Measurements from ENCODE around the gene MLNR. TPM values are rescaled to one million over a fixed set of nuclear protein-coding genes. Genes with fewer than 3 reads are reported as not detected.
A peak's percentile ranks its signal among the peaks of the same experiment; 100 is the strongest.

Gene MLNR
- total RNA-seq, 6 experiments from 2014 or later = not detected

DNA sequence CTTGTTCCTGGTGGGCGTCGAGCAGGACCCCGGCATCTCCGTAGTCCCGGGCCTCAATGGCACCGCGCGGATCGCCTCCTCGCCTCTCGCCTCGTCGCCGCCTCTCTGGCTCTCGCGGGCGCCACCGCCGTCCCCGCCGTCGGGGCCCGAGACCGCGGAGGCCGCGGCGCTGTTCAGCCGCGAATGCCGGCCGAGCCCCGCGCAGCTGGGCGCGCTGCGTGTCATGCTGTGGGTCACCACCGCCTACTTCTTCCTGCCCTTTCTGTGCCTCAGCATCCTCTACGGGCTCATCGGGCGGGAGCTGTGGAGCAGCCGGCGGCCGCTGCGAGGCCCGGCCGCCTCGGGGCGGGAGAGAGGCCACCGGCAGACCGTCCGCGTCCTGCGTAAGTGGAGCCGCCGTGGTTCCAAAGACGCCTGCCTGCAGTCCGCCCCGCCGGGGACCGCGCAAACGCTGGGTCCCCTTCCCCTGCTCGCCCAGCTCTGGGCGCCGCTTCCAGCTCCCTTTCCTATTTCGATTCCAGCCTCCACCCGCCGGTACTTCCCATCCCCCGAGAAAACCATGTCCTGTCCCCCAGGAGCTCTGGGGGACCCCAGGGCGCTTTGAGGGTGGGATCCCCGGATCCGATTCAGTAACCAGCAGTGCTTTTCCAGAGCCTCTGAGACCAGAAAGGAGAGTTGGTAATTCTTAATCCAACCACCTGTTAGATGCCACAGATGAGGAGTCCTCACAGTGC is 885 bp downstream of the MLNR start:
- Histone ChIP-seq H3K9me3 (no peaks in the 10 kb centered on the region), H3K4me1 (peaks cover 0 to 10% (median 4%) of the 10 kb centered on the region in 4 donors), H3K4me3 (peak overlapping the region; percentile 9 to 51 (median 32)), H3K27me3 (peaks cover 0 to 5% of the 10 kb centered on the region in 2 donors), H3K36me3 (no peaks in the 10 kb centered on the region), H3K27ac (no peak overlapping the region)
- no peak for DNase-seq
- intact Hi-C loops (cut with DNase I) = no loop called here
- TF ChIP-seq POLR2A (IDR thresholded peaks at IDR 0.05) = no peak
- TF ChIP-seq, protein P1, sequence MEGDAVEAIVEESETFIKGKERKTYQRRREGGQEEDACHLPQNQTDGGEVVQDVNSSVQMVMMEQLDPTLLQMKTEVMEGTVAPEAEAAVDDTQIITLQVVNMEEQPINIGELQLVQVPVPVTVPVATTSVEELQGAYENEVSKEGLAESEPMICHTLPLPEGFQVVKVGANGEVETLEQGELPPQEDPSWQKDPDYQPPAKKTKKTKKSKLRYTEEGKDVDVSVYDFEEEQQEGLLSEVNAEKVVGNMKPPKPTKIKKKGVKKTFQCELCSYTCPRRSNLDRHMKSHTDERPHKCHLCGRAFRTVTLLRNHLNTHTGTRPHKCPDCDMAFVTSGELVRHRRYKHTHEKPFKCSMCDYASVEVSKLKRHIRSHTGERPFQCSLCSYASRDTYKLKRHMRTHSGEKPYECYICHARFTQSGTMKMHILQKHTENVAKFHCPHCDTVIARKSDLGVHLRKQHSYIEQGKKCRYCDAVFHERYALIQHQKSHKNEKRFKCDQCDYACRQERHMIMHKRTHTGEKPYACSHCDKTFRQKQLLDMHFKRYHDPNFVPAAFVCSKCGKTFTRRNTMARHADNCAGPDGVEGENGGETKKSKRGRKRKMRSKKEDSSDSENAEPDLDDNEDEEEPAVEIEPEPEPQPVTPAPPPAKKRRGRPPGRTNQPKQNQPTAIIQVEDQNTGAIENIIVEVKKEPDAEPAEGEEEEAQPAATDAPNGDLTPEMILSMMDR (IDR thresholded peaks at IDR 0.05) = no peak
- 23% methylated on average over 6 of the region's 73 CpGs for WGBS (ENCODE audit: insufficient coverage, low coverage, low lambda C conversion rate, missing lambda C conversion rate)
- ATAC-seq = peak in 1 of 4 donors; percentile 4

DNA sequence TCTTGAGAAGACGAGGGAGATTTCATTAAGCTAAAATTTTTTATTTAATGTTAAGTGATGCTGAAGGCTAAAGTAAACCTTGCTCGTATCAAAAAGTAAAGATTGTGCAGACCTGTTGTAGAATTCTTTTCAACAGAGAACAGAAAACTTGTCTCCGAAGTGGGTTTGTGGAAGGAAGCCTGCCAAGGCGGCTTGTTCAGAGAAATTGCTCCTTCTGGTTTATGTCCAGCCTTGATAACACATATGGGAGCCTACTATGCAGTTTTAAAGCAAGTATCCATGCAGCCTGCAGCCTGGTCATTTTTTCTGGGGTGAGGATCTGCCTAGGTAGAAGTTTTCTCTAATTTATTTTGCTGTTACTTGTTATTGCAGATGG is 1.4 kb downstream of the MLNR start:
- WGBS (ENCODE audit: insufficient coverage, low coverage, low lambda C conversion rate, missing lambda C conversion rate) = 82% methylated on average over 4 of the region's 4 CpGs
- intact Hi-C loops (cut with DNase I) = no loop called here
- ATAC-seq = no peak
- no peaks in the 10 kb centered on the region for H3K36me3 ChIP-seq
- no peak for DNase-seq
- TF ChIP-seq POLR2A (IDR thresholded peaks at IDR 0.05) = no peak
- TF ChIP-seq, protein P1 (IDR thresholded peaks at IDR 0.05) = no peak
- peaks cover 0 to 10% (median 4%) of the 10 kb centered on the region in 4 donors for H3K4me1 ChIP-seq
- H3K27me3 ChIP-seq = peaks cover 0 to 5% of the 10 kb centered on the region in 2 donors
- no peak overlapping the region for H3K27ac ChIP-seq
- no peaks in the 10 kb centered on the region for H3K9me3 ChIP-seq
- H3K4me3 ChIP-seq = no peak overlapping the region

DNA sequence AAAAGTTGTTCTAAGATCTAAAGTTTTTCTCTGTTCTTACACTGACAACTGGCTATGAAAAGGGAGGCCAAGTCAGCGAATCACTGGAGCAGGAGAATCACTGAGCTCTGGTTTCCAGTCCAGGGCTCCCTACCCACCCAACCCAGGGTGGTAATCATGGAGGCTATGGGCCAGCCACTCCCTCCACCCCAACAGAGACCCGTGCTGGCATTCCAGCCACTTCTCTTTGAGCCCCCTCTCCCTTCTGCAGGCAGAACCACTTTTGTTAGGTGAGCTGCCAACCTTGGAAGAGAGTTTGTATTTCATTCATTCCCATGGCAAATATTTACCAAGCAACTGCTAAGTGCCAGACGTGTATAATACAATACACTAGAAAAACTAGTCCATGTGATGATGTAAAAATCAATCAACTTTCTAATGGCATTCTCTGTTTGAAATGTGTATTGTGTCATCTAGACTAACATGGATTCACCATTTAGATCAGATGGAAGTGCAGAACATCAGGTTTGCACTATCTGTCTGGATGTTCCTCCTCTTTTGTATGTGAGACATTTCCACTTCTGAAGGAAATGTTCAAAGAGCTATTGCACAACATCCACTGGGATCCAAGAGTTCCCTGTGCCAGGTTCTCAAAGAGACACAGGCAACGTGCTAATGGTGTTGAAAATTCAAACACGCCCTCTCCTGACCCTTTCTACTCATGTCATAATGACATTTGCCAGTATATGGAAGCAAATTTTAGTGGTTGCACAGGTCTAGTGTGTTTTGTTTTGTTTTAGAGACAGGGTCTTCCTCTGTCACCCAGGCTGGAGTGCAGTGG is 5.3 kb downstream of the MLNR start:
- no peaks in the 10 kb centered on the region for H3K36me3 ChIP-seq
- H3K27ac ChIP-seq = peak overlapping the region in 1 of 3 donors; percentile 50
- peaks cover 0 to 5% of the 10 kb centered on the region in 2 donors for H3K27me3 ChIP-seq
- H3K4me1 ChIP-seq = peaks cover 0 to 10% (median 4%) of the 10 kb centered on the region in 4 donors
- no peaks in the 10 kb centered on the region for H3K9me3 ChIP-seq
- no peak overlapping the region for H3K4me3 ChIP-seq
- intact Hi-C loops (cut with DNase I) = no loop called here
- TF ChIP-seq, protein P1 (IDR thresholded peaks at IDR 0.05) = peak in 3 of 4 donors; percentile 13 to 32 (median 18)
- TF ChIP-seq POLR2A (IDR thresholded peaks at IDR 0.05) = no peak
- WGBS (ENCODE audit: insufficient coverage, low coverage, low lambda C conversion rate, missing lambda C conversion rate) = 35% methylated on average over 5 of the region's 5 CpGs
- peak; percentile 88 to 95 (median 92) for ATAC-seq
- peak in 1 of 3 donors; percentile 64 for DNase-seq

- intact Hi-C loops (cut with DNase I) = no loop called here
- Histone ChIP-seq H3K9me3 (no peaks in the 10 kb centered on the region), H3K36me3 (no peaks in the 10 kb centered on the region), H3K4me3 (no peak overlapping the region), H3K27ac (no peak overlapping the region), H3K27me3 (no peaks in the 10 kb centered on the region), H3K4me1 (peaks cover 0 to 10% (median 4%) of the 10 kb centered on the region in 4 donors)
- no peak for DNase-seq
- no peak for ATAC-seq
- WGBS (ENCODE audit: insufficient coverage, low coverage, low lambda C conversion rate, missing lambda C conversion rate) = 52% methylated on average over 5 of the region's 5 CpGs
- no peak for TF ChIP-seq POLR2A (IDR thresholded peaks at IDR 0.05)
- TF ChIP-seq, protein P1 (IDR thresholded peaks at IDR 0.05) = no peak
Measured at GRCh38 chr13:49226613-49227012, 6.5 kb downstream of the MLNR start.

All from right lobe of liver (tissue), 6 donors.